ENCODE data around the gene MOGAT3. TPM values are rescaled to one million over a fixed set of nuclear protein-coding genes. Genes with fewer than 3 reads are reported as not detected.
A peak's percentile ranks its signal among the peaks of the same experiment; 100 is the strongest.

The MOGAT3 gene
- total RNA-seq, 4 donors from 2014 or later, result 91.4 to 195 (median 123) TPM; not detected in 1

DNA sequence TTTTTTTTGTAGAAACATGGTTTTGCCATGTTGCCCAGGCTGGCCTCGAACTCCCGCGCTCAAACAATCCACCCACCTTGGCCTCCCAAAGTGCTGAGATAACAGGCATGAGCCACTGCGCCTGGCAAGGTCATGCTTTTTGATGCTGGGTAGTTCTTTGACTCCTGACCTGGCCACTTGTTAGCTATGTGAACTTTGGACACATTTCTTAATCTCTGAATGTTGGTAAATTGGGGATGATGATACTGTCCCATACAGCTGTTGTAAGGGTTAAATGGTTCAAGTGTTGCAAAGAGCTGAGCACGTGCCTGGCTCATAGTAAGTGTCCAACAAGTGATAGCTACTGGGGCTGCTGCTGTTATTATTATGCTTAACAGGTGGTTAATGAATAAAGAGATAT, 19.5 kb upstream of the MOGAT3 start:
- Histone ChIP-seq H3K4me3 (no peak overlapping the region), H3K27ac (peak overlapping the region in 1 of 4 donors; percentile 1), H3K36me3 (peaks cover 0 to 36% (median 0%) of the 10 kb centered on the region in 3 donors), H3K27me3 (no peaks in the 10 kb centered on the region), H3K4me1 (peaks cover 0 to 37% (median 12%) of the 10 kb centered on the region in 4 donors), H3K9me3 (no peaks in the 10 kb centered on the region)
- DNase-seq, result no peak
- TF ChIP-seq POLR2A (IDR thresholded peaks at IDR 0.05), result no peak
- TF ChIP-seq, protein P1, sequence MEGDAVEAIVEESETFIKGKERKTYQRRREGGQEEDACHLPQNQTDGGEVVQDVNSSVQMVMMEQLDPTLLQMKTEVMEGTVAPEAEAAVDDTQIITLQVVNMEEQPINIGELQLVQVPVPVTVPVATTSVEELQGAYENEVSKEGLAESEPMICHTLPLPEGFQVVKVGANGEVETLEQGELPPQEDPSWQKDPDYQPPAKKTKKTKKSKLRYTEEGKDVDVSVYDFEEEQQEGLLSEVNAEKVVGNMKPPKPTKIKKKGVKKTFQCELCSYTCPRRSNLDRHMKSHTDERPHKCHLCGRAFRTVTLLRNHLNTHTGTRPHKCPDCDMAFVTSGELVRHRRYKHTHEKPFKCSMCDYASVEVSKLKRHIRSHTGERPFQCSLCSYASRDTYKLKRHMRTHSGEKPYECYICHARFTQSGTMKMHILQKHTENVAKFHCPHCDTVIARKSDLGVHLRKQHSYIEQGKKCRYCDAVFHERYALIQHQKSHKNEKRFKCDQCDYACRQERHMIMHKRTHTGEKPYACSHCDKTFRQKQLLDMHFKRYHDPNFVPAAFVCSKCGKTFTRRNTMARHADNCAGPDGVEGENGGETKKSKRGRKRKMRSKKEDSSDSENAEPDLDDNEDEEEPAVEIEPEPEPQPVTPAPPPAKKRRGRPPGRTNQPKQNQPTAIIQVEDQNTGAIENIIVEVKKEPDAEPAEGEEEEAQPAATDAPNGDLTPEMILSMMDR (IDR thresholded peaks at IDR 0.05), result no peak

DNA sequence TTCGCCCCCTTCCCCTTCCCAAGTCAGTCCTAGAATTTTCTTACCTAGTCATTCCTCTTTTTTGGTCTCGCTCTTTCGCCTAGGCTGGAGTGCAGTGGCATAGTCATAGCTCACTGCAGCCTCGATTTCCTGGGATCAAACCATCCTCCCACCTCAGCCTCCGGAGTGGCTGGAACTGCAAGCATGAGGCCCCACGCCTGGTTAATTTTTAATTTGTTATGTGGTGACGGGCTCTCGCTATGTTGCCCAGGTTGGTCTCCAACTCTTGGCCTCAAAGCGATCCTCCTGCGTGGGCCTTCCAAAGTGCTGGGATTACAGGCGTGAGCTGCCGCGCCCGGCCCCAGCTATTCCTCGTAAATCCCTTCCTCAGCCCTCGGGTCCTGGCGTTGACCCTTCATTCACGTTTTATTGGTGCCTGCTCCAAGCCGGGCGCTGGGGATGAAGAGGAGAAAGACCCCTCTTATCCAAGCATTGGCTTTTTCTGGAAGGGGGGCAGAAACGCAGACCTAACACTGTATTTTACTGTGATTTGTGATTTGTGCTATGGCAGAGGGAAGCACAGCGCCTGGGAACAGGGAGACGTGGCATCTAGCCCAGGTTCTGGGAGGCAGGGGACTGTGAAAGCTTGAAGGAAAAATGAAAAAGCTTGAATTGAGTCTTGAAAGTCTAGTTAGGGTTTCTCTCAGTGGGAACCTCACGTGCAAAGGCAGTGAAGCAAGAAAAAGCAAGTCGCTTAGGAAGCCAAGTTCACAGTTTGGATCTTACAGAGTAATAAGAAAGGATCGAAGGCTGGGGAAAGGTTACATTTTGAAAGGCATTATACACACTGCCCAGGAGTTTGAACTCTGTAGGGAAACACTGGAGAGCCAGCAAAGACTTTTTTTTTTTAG, 17.6 kb upstream of the MOGAT3 start:
- Histone ChIP-seq H3K27me3 (no peaks in the 10 kb centered on the region), H3K4me1 (peaks cover 0 to 37% (median 12%) of the 10 kb centered on the region in 4 donors), H3K36me3 (peaks cover 0 to 34% (median 0%) of the 10 kb centered on the region in 3 donors), H3K27ac (peak overlapping the region; percentile 87 to 96 (median 90)), H3K9me3 (no peaks in the 10 kb centered on the region), H3K4me3 (peak overlapping the region; percentile 67 to 87 (median 81))
- TF ChIP-seq POLR2A (IDR thresholded peaks at IDR 0.05), result peak in 1 of 2 donors; percentile 76
- TF ChIP-seq, protein P1 (IDR thresholded peaks at IDR 0.05), result no peak
- DNase-seq, result no peak

DNA sequence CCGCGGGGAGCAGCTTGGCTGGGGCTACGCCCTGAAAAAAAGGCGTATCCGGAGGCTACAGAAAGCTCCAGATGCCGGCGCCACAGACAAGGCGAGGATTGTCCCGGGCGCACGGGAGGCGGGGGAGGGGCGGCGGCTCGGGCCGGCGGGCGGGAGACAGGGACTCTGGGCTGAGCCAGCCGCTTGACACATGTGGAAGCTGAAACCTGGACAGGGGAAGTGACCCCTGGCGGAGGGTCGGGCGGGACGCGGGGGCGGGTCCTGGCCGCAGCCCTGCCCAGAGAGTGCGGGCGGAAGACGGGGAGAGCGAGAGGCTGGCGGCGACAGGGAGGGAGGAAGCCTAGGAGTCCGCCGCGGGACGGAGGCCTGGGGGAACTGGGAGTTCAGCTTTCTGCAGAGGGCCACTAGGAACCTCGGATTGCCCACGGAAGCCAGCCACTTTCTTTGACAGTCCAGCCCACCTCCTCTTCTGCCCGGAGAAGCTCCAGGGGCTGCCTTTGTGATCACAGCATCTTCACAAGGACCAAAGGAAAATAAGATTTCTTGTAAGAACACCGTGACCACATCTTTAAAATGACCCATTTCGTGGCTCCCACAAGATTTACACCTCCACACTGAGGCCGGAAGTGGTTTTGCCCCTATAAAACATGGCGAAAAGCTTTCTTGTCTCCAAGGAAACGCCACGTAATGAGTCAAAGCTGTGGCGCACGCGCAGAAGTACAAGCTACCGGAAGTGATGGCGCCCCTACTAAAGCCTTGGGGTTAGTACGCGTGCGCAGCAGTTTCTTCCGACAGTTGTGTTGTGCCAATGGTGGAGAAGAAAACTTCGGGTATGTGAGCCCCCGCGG, 16.8 kb upstream of the MOGAT3 start, which contains the start of the genes PLOD3 and ZNHIT1:
Gene PLOD3 (minus strand): TSS at position 194 of the 848 bp plus-strand sequence. CDS start 307 bp downstream, outside the sequence.
Gene ZNHIT1 (plus strand): TSS at position 778 of the 848 bp plus-strand sequence. CDS start 31 bp downstream, at position 809.
- Histone ChIP-seq H3K36me3 (peaks cover 0 to 33% (median 0%) of the 10 kb centered on the region in 3 donors), H3K27me3 (no peaks in the 10 kb centered on the region), H3K9me3 (no peaks in the 10 kb centered on the region), H3K4me3 (peak within 1 kb of the TSS; percentile 67 to 87 (median 81)), H3K27ac (peak within 1 kb of the TSS; percentile 87 to 96 (median 90)), H3K4me1 (peaks cover 0 to 37% (median 12%) of the 10 kb centered on the region in 4 donors)
- peak; percentile 96 to 99 (median 97) for DNase-seq
- TF ChIP-seq, protein P1 (IDR thresholded peaks at IDR 0.05), result peak in 4 of 6 experiments; percentile 4 to 32 (median 26)
- TF ChIP-seq POLR2A (IDR thresholded peaks at IDR 0.05), result peak; percentile 6 to 74

DNA sequence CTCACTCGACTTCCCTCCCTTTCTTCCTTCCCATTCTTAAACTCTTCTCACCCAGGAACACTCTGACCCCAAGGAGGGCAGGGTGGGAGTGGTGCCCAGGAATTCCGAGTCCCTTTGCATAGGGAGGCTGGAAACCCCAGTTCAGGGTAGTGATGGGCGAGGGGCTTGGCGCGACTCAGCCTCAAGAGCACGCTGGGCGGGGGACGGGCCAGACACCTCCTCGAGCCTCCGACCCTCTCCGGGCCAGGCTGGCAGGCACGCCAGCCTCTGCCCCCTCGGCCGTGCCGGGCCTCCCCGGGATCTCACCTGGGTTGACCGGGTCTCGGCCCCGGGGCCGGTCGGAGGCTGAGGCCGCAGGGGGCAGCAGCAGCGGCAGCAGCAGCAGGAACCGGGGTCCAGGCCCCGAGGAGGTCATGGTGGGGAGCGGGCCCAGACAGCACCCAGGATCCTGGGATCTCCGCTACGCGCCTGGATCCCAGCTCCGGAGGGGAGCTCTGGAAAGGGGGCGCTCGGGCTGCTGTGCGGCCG, 16.1 kb upstream of the MOGAT3 start:
- peak overlapping the region; percentile 67 to 87 (median 81) for H3K4me3 ChIP-seq
- H3K36me3 ChIP-seq, result peaks cover 0 to 36% (median 0%) of the 10 kb centered on the region in 3 donors
- peak overlapping the region; percentile 87 to 96 (median 90) for H3K27ac ChIP-seq
- peaks cover 0 to 37% (median 12%) of the 10 kb centered on the region in 4 donors for H3K4me1 ChIP-seq
- no peak for DNase-seq
- TF ChIP-seq POLR2A (IDR thresholded peaks at IDR 0.05), result no peak
- TF ChIP-seq, protein P1 (IDR thresholded peaks at IDR 0.05), result peak in 1 of 6 experiments; percentile 3
- no peaks in the 10 kb centered on the region for H3K27me3 ChIP-seq
- no peaks in the 10 kb centered on the region for H3K9me3 ChIP-seq
